Cardiac fibroblast (primary cell): ENCODE data around the gene STK32B.

Experiments
- DNase-seq, 2 donors: peaks; one replicate each; pipeline versions ENCODE4 v3.0.0 to v3.0.0-alpha.2; 2010; ENCODE audit warnings: low read depth in 2 of 2
- H3K4me3 ChIP-seq, 2 donors: replicated peaks in 1 of 2; 1 replicate in 1 of 2; 2 replicates in 1 of 2; pipeline ENCODE4 v1.5.1; 2011; ENCODE audit warnings: low read depth in 2 of 2, low read length in 2 of 2, mild to moderate bottlenecking in 2 of 2, moderate library complexity in 1 of 2
- CTCF ChIP-seq: IDR thresholded peaks from one replicate; pipeline ENCODE4 v1.5.1; 2011; ENCODE audit warnings: low read depth, mild to moderate bottlenecking, low read length, inconsistent platforms

Gene STK32B

GRCh38 chr4:5374994-5375393, 323.7 kb downstream of the STK32B start:
- TF ChIP-seq CTCF: no peak
- H3K4me3 ChIP-seq: no peak overlapping the region
- no peak for DNase-seq

GRCh38 chr4:5376015-5376414, 324.7 kb downstream of the STK32B start:
- TF ChIP-seq CTCF: no peak
- H3K4me3 ChIP-seq: no peak overlapping the region
- no peak for DNase-seq

GRCh38 chr4:5378002-5378401, 326.7 kb downstream of the STK32B start:
- peak in 1 of 2 donors; percentile 17 for DNase-seq
- no peak overlapping the region for H3K4me3 ChIP-seq
- TF ChIP-seq CTCF: no peak

GRCh38 chr4:5379895-5380294, 328.6 kb downstream of the STK32B start:
- H3K4me3 ChIP-seq: no peak overlapping the region
- no peak for TF ChIP-seq CTCF
- DNase-seq: no peak

- TF ChIP-seq CTCF: no peak
- DNase-seq: peak; percentile 11 to 48
- no peak overlapping the region for H3K4me3 ChIP-seq
Observed at GRCh38 chr4:5381961-5382441, 330.7 kb downstream of the STK32B start.

GRCh38 chr4:5383191-5383980, 332.1 kb downstream of the STK32B start:
- peak in 1 of 2 donors; percentile 13 for DNase-seq
- no peak for TF ChIP-seq CTCF

More at GRCh38 chr4:5383191-5383980, 332.1 kb downstream of the STK32B start:
- no peak overlapping the region for H3K4me3 ChIP-seq
